Liver (tissue), 2 donors: ENCODE data around the gene BLM.

Experiments used
- FOXA1 ChIP-seq: IDR thresholded peaks from 2 replicates; pipeline ENCODE4 v1.6.1; 2016; ENCODE audit warnings: antibody characterized with exemption
- TF ChIP-seq, protein P1 (sequence below): fragments of 150-350 bp; IDR thresholded peaks from 2 replicates; pipeline ENCODE4 v1.5.1; 2017; ENCODE audit warnings: improper control_type of control experiment, low read depth, low read length; ENCODE audit not compliant: missing input control
- donor health status: healthy.

DNA sequence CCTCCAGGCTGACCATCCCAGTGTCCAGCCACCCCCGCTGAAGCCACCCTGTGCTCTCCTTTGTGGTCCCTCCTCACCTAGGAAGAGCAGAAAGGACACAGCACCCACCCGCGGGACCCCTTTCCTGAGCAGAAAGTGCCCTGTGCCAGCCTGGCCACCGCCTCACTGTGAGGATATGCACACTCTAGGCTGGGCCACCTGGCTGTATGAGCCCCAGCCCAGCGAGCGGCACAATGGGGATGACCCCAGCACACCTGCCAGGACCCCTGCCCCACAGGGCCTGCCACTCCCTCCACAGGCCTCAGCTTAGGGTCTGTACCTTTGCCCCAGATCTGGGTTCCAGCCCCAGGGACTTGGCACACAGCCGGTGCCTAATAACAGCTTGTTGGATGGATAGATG is 103.3 kb downstream of the BLM start:
- TF ChIP-seq FOXA1, result no peak
- TF ChIP-seq, protein P1, sequence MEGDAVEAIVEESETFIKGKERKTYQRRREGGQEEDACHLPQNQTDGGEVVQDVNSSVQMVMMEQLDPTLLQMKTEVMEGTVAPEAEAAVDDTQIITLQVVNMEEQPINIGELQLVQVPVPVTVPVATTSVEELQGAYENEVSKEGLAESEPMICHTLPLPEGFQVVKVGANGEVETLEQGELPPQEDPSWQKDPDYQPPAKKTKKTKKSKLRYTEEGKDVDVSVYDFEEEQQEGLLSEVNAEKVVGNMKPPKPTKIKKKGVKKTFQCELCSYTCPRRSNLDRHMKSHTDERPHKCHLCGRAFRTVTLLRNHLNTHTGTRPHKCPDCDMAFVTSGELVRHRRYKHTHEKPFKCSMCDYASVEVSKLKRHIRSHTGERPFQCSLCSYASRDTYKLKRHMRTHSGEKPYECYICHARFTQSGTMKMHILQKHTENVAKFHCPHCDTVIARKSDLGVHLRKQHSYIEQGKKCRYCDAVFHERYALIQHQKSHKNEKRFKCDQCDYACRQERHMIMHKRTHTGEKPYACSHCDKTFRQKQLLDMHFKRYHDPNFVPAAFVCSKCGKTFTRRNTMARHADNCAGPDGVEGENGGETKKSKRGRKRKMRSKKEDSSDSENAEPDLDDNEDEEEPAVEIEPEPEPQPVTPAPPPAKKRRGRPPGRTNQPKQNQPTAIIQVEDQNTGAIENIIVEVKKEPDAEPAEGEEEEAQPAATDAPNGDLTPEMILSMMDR, result no peak
